NK-92 (cell line): Measurements from ENCODE around the gene SMAD1.

Source experiments
- DNase-seq: peaks from one replicate; lab custom pipeline; 2025; ENCODE audit not compliant: unreplicated experiment; lab: John Stamatoyannopoulos, UW

Gene SMAD1

DNA sequence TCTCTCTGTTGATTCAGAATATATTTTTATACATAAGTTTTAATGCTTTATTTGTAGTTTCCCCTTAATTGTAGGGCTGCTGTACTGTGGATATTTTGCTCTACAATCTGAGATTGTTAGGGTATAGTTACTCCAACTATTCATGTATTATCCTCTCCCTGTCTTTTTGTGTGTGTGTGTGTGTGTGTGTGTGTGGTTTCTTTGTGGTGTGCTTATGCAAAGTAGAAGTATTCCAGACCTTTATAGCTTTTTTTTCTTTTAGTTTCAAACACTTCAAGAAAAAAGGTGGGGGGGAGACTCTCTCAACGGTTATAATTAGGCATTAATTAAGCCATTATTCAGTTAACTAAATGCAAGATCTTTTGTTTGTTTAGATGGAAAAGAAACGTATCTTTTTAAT, 6.7 kb downstream of the SMAD1 start:
- DNase-seq = no peak

DNA sequence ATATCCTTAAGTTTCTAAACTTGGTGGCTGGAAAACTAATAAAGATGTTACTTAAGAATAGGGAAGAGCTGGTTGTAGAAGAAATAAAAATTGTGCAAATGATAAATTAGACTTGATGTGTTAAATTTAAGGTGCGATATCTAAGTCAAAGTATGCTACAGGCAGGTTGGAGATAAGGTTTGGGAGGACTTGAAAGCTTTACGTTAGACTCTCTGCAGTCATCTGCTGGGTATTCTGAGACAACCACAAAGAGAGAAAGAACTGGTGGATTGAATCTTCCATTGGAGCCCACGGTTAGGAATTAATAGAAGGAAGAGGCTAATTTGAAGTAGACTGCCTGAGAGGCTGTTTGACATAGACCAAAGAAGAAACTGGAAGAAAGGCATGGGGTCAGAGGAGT, 7.9 kb downstream of the SMAD1 start:
- no peak for DNase-seq

DNA sequence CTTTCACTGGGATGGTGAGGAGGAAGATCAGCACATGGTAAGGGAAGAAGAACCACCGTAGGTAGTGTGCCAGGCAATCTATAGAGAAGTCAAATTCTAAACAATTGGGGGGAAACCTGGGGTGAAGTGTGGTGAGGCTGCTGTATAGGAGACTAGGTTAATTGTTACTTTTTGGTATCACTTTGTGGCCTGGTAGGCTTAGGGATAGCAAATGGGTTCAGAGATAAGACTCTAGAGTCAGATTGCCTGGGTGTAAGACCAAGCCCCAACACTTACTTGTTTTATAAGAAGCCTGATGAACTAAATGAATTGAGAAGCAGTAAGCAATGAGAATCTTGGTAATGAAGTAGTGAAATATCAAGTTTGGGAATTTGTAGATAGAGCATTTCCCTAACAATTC, 8.7 kb downstream of the SMAD1 start:
- DNase-seq = no peak

DNA sequence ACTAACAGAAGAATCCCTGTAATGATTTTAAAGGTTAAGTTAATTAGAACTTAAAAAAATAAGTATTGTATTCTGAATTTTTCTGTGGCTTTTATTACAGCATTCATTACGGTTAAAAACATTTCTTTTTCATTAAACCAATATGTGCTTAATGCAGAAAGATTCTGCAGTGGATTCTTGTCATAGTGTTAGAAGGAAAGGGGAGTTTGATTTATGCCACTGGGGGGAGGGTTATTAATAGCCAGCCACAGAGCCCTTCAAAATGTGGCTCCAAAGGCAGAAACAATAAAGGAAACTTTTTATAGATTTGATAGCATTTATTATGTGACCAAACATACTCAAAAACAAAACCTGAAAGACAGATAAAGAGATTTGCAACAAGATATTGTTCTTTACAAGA, 9.1 kb downstream of the SMAD1 start:
- DNase-seq = no peak

DNA sequence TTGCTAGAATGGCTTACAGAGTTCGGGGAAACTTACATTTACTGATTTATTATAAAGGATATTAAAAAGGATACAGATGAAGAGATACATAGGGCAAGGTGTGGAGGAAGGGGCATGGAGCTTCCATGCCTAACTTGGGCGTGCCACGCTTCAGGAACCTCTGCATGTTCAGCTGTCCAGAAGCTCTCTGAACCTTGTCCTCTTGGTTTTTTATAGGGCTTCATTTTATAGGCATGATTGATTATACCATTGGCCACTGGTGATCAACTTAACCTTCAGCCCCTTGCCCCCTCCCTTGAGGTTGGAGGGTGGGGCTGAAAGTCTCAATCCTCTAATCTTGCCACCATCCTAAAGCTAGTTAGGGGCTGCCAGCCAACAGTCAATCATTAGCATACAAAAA, 10.7 kb downstream of the SMAD1 start:
- no peak for DNase-seq

DNA sequence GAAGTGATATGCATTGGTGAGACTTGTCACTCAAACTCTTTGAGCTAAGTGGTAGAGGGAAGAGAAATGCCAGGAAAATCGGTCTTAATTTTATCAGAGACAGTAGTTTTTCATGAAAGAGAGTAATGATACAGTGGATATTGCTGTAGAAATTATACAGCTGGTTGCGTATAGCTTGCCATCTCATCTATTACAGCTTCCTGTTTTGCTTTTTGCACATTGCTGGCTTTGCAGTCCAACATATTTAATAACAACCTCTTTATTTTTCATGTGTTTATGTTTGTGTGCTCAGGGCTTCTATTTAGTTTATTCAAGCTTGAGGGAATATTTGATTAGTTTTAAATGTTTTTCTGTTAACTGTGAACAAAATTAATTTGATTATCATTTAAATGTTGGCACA, 11.5 kb downstream of the SMAD1 start:
- no peak for DNase-seq

DNA sequence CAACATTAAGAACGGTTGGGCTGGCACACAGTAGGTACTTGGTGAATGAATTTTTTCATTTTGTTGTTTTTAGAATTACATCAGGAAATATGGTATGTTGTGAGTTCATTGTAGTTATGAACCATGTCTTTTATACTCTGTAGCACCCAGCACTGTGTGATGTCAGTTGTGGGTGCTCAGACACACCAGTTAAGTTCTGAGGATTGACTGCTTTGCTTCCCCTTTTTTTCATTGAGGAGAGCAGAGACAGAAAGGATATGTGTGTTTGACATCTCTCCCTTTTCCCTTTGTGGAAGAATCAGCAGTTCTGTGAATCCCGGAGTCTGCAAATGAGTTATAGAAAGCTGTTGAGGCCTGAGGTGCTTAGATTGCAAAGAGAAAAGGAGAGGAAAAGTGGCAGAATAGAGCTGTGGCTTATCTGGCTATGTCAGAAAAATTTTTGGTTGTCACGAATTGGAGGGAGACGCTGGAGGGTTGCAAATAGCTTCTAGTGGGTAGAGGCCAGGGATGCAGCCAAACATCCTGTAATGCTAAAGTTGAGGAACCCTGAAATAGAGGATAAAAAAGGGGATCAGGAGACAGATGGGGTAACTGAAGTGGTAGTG, 13.1 kb downstream of the SMAD1 start:
- no peak for DNase-seq

DNA sequence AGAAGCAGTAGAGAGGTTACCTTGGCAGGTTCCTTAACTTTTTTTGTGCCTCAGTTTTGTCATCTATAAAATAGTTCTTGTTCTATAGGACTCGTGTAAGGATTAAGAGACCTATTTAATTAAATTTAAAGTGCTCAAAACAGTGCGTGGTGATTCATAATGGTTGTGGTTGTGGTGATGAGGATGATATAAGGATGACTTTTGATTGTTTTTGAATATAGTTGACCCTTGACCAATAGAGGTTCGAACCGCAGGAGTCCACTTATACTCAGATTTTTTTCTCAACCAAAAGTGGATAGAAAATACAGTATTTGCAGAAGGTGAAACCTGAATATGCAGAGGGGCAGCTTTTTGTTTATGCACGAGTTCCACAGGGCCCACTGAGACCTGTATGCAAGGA, 14.6 kb downstream of the SMAD1 start:
- DNase-seq = no peak

DNA sequence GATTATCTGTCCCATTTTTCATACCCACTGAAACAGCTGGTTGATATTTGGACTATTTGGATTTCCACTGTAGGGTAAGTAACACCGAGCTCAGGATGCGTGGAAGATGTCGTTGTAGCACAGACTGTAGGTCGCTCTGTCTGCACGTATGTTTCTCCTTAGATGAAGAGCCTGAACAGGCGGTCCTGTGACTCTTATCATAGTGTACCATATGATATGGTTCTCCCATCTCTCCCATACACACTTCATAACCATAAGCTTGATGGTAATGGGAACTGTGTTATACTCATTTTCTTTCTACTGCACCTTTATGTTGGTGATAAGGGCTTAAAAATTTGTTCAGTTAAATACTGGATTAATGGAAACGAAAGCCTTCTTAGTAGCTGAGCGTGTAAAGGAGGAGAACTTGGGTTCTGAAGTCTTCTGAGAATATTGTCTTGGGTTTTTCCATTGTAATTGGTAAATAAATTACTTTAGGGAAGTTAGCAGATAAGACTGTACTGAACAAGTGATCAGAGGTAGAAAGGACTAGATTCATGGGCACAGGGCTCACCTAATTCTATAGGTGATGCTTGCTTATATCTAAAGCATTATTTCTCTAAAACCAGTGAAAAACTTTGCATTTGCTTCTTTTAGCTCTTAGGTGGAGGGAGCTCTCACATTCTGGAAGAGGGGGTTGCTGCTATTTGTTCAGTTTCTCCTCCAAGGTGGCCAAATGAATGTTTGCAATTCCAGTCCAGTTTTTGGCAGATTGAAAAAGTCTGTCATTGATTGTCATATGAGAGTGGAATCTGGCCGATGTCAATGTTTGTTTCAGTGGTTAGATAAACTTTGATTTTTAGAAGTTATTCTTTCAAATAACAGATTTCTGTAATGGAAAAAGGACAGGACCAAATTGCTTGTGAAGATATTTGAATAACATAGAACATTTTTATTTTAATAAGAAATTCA, 15.8 kb downstream of the SMAD1 start:
- DNase-seq = no peak

DNA sequence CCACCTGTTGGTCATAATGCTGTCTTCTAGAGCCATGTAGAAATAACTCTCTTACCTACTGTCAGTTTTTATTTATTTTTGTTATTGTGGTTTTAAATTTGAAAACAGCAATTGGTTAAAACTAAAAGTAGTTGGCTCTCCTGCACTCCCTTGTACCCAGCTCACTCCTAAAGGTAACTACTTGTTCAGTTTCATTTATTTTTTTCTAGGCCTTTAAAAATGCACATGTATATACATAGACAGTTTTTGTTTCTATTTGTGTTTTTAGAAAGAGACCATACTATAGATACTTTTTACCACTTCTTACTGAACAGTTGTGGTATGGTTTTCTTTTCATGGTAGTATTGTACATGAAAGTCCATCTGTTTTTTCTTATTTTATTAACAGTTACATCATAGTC, 16.8 kb downstream of the SMAD1 start:
- no peak for DNase-seq

DNA sequence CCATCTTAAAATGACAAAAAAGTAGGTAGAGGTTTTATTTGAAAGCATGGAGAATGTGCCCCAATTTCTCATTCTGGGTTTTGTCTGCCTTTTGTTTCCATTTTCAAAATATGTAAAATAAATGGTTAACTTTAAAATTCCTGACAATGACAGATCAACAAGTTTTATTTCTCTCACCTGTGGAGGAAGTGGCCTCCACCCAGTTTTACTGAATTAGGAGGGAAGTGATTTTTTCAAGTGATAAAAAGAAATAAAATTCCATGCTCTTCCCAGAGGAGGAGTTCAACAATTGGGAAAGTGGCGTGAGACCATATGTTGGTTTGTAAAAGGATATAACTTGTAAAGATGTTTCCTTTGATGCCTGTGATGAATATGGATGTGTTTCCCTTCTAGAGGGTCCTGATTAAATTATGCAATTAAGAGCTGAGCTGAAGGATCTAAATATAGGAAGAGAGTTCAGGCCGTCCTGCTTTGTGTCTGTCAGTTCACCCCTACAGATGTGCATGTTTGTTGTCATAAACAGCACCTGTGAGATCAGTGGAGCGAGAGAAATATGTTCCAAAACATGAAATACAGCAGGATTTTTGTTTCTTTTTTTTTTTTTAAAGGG, 19.5 kb downstream of the SMAD1 start:
- no peak for DNase-seq

DNA sequence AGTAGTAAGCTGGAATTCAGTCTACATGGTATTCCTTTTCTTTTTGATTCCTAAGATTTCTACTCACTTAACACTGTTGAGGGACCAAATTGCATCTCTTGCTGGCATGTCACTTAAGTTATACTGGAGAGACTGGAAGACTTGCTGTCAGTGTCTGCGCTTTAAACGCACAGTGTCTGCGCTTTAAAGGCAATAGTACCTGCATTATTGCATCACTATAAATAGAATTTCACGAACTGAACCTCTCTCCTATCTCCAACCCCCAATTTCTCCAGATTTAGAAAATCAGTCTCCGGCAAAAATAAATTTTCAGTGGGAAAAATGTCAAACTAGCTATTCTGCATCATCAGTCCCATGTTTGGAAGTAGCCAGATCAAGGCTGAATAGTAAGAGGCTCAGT, 21.2 kb downstream of the SMAD1 start:
- no peak for DNase-seq

DNA sequence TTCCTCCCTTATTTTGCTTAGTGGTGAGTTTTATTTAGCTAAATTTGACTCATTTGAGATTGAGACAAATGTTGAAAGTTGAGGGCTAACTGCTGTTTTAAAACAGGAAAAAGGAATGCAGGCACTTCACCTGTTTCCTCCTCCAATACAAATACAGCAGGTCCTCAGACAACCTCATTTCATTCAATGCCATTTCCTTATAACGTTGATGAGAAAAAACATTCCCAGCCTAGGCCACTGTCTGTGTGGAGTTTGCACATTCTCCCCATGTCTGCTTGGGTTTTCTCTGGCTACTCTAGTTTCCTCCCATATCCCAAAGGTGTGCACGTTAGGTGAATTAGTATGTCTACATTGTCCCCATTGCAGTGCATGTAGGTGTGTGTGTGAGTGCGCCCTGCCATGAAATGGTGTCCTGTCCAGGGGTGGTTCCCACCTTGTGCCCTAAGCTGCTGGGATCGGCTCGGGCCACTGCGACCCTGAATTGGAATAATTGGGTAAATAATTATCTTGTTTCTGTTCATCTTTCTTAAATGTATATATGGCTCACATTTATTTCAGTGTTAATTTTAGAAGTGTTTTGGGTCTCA, 21.9 kb downstream of the SMAD1 start:
- DNase-seq = no peak

DNA sequence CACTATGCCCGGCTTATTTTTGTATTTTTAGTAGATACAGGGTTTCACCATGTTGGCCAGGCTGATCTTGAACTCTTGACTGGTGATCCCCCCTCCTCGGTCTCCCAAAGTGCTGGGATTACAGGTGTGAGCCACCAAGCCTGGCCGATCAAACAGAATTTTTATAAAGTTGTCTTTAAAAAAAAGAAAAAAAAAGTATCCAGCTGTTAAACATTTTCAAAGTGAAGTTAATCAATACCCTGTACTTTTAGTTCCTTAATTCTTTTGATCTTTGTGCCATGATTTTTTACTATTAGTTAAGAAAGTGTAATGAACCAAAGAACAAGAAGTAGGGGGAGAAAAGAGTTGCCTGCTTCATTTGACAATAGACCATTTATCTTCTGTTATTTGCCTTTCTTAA, 24.3 kb downstream of the SMAD1 start:
- no peak for DNase-seq

DNA sequence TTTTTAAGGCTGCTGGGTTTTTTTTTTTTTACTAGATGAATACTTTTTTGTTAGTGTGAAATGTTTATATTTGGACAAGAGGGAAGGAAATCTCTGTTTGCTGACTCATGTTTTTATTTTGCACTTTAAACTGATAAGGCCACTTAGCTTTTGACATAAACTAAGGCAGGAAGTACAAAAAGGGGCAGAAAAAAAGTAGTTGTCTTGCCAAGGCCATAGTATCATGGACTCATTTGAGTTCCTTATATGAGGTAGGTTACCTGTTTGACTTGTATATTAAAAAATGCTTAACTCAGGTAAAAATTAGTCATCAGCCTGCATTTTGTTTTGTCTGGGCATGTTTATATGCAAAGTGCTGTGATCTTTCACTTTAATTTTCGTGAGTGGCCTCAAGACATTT, 26.0 kb downstream of the SMAD1 start:
- DNase-seq = no peak

DNA sequence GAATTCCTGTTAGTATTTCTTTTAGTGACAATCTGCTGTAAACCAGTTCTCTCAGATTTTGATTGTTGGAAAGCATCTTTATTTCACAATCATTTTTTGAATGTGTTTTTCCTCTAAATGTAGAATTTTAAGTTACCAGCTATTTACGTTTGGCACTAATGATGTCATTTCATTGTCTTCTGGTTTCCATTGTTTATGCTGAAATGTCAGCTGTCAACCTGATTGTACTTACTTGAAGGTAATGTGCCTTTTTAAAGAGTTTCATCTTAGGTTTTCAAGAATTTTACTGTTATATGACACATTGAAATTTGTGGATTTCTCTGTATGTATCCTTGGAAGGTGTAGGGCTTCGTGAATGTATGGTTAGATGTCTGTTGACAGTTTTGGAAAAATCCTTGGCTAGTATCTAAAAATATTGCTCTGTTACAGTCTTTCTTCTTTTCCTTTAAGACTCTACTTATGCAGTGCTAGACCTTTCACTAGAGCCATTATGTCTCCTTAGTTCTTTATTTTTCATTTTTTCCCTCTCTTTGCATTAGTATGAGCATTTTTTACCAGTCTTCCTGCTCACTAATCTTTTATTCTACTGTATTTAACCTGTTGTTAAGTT, 30.4 kb downstream of the SMAD1 start:
- DNase-seq = no peak

DNA sequence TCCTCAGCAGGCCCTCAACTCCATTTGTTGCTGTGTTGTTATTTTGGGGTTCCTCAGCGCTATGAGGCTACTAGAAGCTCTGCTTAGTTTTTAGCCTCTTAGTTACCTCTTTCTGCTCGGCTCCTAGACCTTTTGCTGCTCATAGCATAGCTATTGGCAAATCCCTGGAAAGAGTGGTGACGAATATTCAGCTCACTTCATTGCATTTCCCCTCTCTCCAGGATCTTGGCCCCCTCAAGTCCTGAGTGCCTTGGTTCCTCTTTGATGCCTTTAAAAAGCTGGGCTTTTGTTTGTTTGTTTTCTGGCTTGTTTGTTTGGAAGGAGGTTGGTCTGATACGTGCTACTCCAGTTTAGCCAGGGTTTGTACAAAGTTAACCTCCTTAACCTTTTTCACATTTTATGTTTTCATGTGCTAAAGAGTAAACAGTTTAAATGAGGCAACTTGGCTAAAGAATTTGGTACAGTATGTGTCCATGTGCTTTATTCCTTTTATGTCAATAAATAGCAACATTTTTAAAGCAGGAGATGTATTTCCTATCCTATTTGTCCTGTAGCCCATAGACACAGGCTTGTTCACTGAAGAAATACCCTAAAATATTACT, 31.5 kb downstream of the SMAD1 start:
- no peak for DNase-seq

DNA sequence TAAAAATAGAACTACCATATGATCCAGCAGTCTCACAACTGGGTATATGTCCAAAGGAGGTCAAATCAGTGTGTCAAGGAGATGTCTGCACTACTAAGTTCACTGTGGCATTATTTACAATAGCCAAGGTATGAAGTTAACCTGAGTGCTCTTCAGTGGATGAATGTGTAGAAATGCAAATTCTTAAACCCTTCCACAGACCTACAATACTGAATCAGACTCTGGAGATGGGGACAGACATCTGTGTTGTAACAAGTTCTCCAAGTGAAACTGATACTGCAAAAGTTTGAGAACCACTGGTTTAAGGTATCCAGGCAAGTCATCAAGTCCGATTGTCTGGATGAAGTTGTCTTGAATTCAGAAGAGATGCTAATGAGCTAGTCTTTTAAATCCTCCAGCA, 38.5 kb downstream of the SMAD1 start:
- DNase-seq = no peak

DNA sequence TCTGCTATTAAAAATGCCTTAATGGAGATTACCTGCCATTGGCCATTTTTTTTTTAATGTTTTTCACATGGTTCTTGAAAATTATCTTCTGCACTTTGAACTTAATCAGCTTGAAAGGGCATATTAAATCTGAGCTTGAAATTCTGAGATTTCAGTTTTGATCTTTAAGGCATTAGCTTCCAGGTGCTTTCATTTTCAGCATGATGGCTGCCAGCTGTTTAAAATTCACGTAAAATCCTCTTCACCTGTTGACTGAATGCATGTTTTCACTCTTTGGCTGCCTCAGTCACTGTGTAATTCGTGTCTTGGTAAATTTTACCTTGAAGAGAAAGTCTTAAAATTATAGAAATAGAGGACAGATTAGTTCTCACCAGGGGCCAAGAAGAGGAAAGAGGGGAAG, 39.6 kb downstream of the SMAD1 start:
- no peak for DNase-seq

DNA sequence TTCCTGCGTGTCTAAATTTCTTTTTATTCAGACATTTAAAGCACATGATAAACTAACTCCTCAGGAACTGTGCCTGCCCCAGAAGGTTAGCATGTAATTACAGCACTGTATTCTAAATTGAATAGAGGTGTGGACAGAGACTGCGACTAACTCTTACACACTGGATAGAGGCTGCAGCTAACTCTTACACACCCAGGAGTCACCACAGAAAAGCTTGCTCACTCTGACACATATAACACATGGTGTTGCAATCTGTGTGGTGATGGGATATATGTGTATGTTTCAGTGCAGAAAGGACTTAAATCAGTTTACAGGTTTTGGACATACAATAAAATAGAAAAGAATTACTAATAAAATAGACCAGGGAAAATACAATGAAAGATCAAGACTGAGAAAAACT, 41.5 kb downstream of the SMAD1 start:
- DNase-seq = no peak

DNA sequence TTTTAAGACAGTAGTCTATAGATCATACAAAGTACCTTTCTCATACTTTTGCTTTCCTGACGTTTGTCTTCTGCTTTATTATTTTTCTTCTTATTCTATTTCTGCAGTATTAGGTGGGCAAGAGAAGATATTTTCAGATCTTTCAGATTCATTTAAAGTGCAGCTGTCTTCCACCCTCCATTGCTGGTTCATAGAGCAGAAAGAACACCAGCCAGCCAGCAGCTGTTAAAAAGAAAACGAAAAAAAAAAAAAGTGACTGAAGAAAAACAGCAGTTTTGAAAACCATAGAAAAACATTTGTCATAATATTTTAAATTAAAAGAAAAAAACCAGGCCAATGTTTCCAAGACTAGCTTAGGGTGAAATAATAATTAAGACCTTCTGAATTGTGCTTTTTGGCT, 42.9 kb downstream of the SMAD1 start:
- DNase-seq = no peak
